WTC11 (cell line): ENCODE results near the gene ARCN1.

Experiments used
- CREB1 ChIP-seq: sonication (generic); formaldehyde crosslinking; IDR thresholded peaks from 2 replicates; pipeline ENCODE4 v1.8.0; 2023; ENCODE audit warnings: mild to moderate bottlenecking, missing genetic modification reagents
- ELF4 ChIP-seq: sonication (generic); formaldehyde crosslinking; IDR thresholded peaks from 2 replicates; pipeline ENCODE4 v1.8.1; 2022; ENCODE audit warnings: low read depth, mild to moderate bottlenecking, moderate library complexity, missing genetic modification reagents
- IRF2 ChIP-seq: sonication (generic); formaldehyde crosslinking; IDR thresholded peaks from 2 replicates; pipeline ENCODE4 v1.8.0; 2022; ENCODE audit warnings: low read depth, missing genetic modification reagents, borderline replicate concordance
- SP1 ChIP-seq: sonication (generic); formaldehyde crosslinking; conservative IDR thresholded peaks from 2 replicates; pipeline ENCODE4 v1.8.1; 2022; ENCODE audit warnings: missing genetic modification reagents
- TP53 ChIP-seq: sonication (generic); formaldehyde crosslinking; IDR thresholded peaks from 2 replicates; pipeline ENCODE4 v1.8.1; 2023; ENCODE audit warnings: mild to moderate bottlenecking, missing genetic modification reagents
- ZBTB21 ChIP-seq: sonication (generic); formaldehyde crosslinking; IDR thresholded peaks from 2 replicates; pipeline ENCODE4 v1.8.1; 2023; ENCODE audit warnings: mild to moderate bottlenecking, missing genetic modification reagents, borderline replicate concordance
- ZBTB43 ChIP-seq: sonication (generic); formaldehyde crosslinking; IDR thresholded peaks from 2 replicates; pipeline ENCODE4 v1.8.1; 2023; ENCODE audit warnings: mild to moderate bottlenecking, missing genetic modification reagents
- TF ChIP-seq, protein P1 (sequence below): sonication (generic); formaldehyde crosslinking; IDR thresholded peaks from 2 replicates; pipeline ENCODE4 v1.8.1; 2023; ENCODE audit warnings: mild to moderate bottlenecking, missing genetic modification reagents, moderate library complexity
- TF ChIP-seq, protein P2 (sequence below): fragments of 200-600 bp; IDR thresholded peaks from 2 replicates; pipeline ENCODE4 v1.8.0; 2022; ENCODE audit warnings: antibody characterized with exemption

GRCh38 chr11:118528511-118528910, 43.7 kb upstream of the ARCN1 start:
- TF ChIP-seq TP53 = no peak
- TF ChIP-seq CREB1 = no peak
- TF ChIP-seq ZBTB43 (CRISPR knock-in tag) = no peak
- TF ChIP-seq SP1 (CRISPR knock-in tag) = no peak
- no peak for TF ChIP-seq ELF4
- TF ChIP-seq ZBTB21 (CRISPR knock-in tag) = no peak
- TF ChIP-seq, protein P1, sequence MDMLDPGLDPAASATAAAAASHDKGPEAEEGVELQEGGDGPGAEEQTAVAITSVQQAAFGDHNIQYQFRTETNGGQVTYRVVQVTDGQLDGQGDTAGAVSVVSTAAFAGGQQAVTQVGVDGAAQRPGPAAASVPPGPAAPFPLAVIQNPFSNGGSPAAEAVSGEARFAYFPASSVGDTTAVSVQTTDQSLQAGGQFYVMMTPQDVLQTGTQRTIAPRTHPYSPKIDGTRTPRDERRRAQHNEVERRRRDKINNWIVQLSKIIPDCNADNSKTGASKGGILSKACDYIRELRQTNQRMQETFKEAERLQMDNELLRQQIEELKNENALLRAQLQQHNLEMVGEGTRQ (CRISPR knock-in tag) = no peak
- TF ChIP-seq, protein P2, sequence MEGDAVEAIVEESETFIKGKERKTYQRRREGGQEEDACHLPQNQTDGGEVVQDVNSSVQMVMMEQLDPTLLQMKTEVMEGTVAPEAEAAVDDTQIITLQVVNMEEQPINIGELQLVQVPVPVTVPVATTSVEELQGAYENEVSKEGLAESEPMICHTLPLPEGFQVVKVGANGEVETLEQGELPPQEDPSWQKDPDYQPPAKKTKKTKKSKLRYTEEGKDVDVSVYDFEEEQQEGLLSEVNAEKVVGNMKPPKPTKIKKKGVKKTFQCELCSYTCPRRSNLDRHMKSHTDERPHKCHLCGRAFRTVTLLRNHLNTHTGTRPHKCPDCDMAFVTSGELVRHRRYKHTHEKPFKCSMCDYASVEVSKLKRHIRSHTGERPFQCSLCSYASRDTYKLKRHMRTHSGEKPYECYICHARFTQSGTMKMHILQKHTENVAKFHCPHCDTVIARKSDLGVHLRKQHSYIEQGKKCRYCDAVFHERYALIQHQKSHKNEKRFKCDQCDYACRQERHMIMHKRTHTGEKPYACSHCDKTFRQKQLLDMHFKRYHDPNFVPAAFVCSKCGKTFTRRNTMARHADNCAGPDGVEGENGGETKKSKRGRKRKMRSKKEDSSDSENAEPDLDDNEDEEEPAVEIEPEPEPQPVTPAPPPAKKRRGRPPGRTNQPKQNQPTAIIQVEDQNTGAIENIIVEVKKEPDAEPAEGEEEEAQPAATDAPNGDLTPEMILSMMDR = no peak
- no peak for TF ChIP-seq IRF2 (CRISPR knock-in tag)
